HUES48 (cell line): ENCODE results near the gene CLCN4.

ENCODE experiments used
- H3K27ac ChIP-seq: one replicate; pipeline ENCODE4 v1.7.0; 2013; ENCODE audit warnings: low read depth, low read length, inconsistent platforms
- H3K27me3 ChIP-seq: 2 replicates; pipeline ENCODE4 v1.6.1; 2013; ENCODE audit warnings: mild to moderate bottlenecking, low read length; ENCODE audit not compliant: control insufficient read depth, insufficient read depth
- H3K36me3 ChIP-seq: 2 replicates; pipeline ENCODE4 v1.6.1; 2013; ENCODE audit warnings: low read length; ENCODE audit not compliant: control insufficient read depth, insufficient read depth
- H3K4me1 ChIP-seq: 2 replicates; pipeline ENCODE4 v1.6.1; 2013; ENCODE audit warnings: mild to moderate bottlenecking, low read length; ENCODE audit not compliant: control insufficient read depth, insufficient read depth
- H3K4me3 ChIP-seq: 2 replicates; pipeline ENCODE4 v1.5.1; 2013; ENCODE audit warnings: mild to moderate bottlenecking, low read depth, low read length
- H3K9ac ChIP-seq: 2 replicates; pipeline ENCODE4 v1.6.1; 2013; ENCODE audit warnings: mild to moderate bottlenecking, low read depth, low read length, moderate library complexity
- H3K9me3 ChIP-seq: 2 replicates; pipeline ENCODE4 v1.6.1; 2013; ENCODE audit warnings: low read length; ENCODE audit not compliant: control insufficient read depth, insufficient read depth

Gene CLCN4

DNA sequence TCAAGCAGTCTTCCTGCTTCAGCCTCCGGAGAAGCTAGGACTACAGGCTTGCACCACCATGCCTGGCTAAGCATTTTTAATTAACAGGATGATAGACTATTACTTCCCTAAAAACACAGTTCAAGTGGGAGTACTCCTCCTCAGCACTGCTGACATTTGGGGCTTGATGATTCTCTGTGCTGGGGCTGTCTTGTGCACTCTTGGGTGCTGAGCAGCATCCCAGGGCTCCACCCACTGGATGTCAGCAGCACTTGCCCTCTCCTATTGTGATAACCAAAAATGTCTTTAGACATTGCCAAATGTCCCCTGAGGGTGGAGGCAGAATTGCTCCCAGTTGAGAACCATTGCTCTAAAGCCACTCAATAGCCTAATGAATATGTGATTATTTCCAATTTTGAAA lies 60.4 kb downstream of the CLCN4 start:
- no peak overlapping the region for H3K4me3 ChIP-seq
- no peaks in the 10 kb centered on the region; the same call in 1 of the 2 replicates for H3K36me3 ChIP-seq
- no peak overlapping the region for H3K27ac ChIP-seq

DNA sequence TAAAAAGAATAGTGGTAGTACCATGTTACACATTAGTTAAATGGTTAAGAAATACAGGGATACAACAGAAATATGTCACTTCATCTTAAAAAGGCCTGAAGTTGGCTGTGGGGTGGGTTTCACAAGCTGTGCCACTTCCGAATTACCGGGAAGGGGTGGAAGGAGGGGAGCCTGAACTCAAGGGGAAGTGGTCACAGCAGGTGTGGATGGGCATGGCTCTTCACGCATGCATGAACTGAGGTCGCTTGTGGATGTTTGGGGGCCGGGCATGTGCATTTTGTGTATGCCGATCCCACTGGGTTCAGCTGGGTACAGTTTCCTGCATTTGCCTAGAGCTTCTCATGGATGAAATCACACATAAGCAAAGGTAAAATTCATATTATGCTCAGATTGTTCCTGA lies 64.9 kb downstream of the CLCN4 start:
- H3K4me1 ChIP-seq: no peaks in the 10 kb centered on the region
- H3K27ac ChIP-seq: no peak overlapping the region
- no peaks in the 10 kb centered on the region for H3K27me3 ChIP-seq
- no peaks in the 10 kb centered on the region for H3K9me3 ChIP-seq
- H3K9ac ChIP-seq: no peak overlapping the region
- H3K36me3 ChIP-seq: no peaks in the 10 kb centered on the region
- no peak overlapping the region for H3K4me3 ChIP-seq

More for the DNA sequence above, 60.4 kb downstream of the CLCN4 start:
- no peaks in the 10 kb centered on the region for H3K27me3 ChIP-seq
- H3K9me3 ChIP-seq: no peaks in the 10 kb centered on the region
- no peak overlapping the region for H3K9ac ChIP-seq
- no peaks in the 10 kb centered on the region for H3K4me1 ChIP-seq

DNA sequence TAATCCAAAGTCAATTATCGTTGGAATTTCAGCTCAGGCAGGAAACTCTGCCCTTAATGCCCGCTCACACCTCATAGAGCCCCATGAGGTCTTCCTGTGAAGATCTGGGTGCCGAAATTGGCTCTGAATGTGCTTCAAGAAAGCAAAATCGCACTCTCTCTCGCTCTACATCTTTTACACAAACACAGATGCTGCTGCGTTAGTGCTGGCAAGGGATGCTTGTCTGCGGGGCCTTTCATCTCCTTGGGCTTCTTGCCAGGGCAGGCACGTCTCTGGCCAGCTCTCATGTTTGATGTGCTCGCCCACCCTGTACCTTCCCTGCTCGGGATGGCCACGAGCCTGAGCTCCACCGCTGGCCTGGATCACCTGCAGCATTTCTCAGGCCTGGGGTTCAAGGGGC lies 66.5 kb downstream of the CLCN4 start:
- H3K36me3 ChIP-seq: no peaks in the 10 kb centered on the region
- H3K9me3 ChIP-seq: no peaks in the 10 kb centered on the region
- H3K27me3 ChIP-seq: no peaks in the 10 kb centered on the region
- H3K27ac ChIP-seq: no peak overlapping the region
- H3K4me3 ChIP-seq: no peak overlapping the region
- no peaks in the 10 kb centered on the region for H3K4me1 ChIP-seq
- no peak overlapping the region for H3K9ac ChIP-seq

DNA sequence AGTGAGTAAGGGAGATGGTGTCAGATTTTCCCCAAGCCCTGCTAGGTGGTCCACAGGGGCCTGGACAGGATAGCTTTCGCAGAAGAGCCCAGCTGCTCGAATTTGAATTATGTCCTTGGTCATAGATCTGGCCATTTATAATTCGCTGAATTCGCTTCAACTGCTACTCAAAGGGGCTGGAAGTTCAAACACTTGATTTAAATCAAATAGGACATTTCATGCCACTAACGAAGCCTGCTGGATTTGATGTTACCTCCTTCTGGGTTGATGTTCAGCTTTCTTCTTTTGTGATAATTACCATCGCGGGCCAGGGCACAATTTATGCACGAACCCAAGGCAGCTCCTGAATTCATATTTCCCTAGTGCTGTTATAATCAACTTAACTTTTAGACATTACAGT lies 67.0 kb downstream of the CLCN4 start:
- no peak overlapping the region for H3K27ac ChIP-seq
- H3K9me3 ChIP-seq: no peaks in the 10 kb centered on the region

DNA sequence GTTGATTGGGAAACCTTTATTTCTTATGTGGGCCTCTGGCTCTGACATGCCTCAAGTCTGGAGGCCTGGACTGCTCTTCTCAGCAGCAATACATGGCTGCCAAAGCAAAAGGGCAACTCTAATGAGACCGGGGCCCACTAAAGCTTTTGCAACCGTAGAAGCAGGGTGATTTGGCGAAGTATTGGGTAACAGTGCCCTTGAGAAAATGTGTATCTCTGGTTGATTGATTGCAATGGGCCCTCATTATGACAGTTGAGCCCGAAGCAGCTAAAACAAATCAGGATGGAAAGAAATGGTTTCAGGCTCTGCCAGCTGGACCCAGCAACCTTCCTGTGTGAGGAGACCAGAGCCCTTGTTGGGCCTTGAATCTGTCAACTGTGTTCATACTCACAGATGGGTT lies 73.4 kb downstream of the CLCN4 start:
- H3K4me1 ChIP-seq: no peaks in the 10 kb centered on the region
- H3K4me3 ChIP-seq: no peak overlapping the region
- H3K27ac ChIP-seq: no peak overlapping the region
- no peaks in the 10 kb centered on the region for H3K36me3 ChIP-seq
- H3K9me3 ChIP-seq: no peaks in the 10 kb centered on the region
- no peak overlapping the region for H3K9ac ChIP-seq
- H3K27me3 ChIP-seq: no peaks in the 10 kb centered on the region

More for the DNA sequence above, 67.0 kb downstream of the CLCN4 start:
- no peaks in the 10 kb centered on the region for H3K27me3 ChIP-seq
- H3K9ac ChIP-seq: no peak overlapping the region
- H3K4me1 ChIP-seq: no peaks in the 10 kb centered on the region
- H3K36me3 ChIP-seq: no peaks in the 10 kb centered on the region
- no peak overlapping the region for H3K4me3 ChIP-seq

DNA sequence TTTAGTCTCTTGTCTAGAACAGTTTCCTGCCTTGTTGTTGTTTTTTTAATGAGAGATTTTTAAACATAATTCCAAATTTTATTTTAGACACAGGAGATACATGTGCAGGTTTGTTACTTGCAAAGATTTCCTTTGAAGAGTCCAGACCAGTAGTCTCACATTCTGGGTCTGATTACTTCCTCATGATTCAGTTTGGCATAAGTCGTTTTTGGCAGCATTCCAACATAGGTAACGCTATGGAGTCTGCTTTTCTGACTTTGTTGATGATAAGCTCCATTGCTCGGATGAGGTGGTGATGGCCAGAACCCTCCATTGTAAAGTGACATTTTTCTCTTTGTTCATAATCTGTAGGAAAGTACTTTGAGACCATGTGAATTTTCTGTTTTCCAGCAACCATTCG lies 74.7 kb downstream of the CLCN4 start:
- no peak overlapping the region for H3K9ac ChIP-seq
- no peak overlapping the region for H3K4me3 ChIP-seq
- no peaks in the 10 kb centered on the region for H3K27me3 ChIP-seq
- H3K9me3 ChIP-seq: no peaks in the 10 kb centered on the region
- H3K36me3 ChIP-seq: no peaks in the 10 kb centered on the region
- H3K4me1 ChIP-seq: no peaks in the 10 kb centered on the region
- no peak overlapping the region for H3K27ac ChIP-seq

DNA sequence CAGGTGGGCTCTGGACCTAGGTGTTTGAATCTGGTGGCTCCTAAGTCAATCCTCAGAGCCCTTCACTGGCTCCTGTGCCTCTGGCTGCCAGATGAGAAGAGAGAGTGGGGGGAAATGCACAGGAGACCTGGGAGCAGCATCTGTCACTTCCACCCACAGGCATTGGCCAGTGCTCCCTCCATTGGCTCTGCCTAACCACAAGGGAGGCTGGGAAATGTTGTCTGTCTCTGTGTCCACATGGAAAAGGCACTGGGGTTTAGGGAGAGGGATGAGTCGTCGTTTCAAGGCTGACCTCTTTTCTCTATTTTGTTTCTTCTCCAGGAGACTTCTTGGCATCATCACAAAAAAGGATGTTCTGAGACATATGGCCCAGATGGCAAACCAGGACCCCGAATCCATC lies 76.4 kb downstream of the CLCN4 start:
- H3K27ac ChIP-seq: no peak overlapping the region
- no peak overlapping the region for H3K9ac ChIP-seq
- H3K4me1 ChIP-seq: no peaks in the 10 kb centered on the region

DNA sequence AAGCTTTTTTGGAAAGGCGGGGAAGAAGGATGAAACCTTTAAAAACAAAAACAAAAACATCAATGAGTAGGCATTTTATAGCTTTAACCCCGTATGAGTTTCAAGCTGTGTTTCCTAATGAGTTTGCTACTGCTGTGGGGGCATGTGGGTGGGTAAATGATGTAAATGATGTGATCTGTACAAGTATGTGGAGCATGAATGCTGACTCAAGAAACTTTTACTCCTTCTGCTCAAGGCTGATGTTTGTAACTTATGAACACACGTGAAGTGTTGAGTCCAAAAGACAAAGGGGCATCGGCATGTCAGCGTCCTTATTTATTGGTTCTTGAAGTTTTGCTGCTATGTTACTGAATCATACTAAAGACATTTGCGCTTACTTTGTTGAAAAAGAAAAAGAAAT lies 76.9 kb downstream of the CLCN4 start:
- H3K9me3 ChIP-seq: no peaks in the 10 kb centered on the region

More for the DNA sequence above, 76.4 kb downstream of the CLCN4 start:
- Histone ChIP-seq H3K4me3 (no peak overlapping the region), H3K9me3 (no peaks in the 10 kb centered on the region), H3K36me3 (no peaks in the 10 kb centered on the region), H3K27me3 (no peaks in the 10 kb centered on the region)

DNA sequence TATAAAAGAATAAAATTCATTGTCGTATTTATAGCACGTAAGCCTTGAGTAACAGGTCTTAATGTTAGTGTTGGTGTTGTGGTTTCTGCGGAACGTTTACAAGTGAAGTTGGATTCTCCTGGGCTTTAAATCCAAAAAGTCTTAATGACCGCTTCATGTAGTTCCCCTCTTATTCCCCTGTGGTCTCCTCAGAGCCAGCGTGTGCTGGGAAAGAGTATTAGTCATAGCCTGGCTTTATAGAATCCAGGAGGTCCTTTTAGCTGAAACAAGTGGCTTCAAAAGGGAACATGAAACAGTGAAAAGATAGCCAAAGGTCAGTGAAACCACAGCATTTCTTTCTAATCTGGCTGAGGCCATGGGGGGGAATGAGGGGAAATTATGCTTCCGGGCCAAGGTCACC lies 79.1 kb downstream of the CLCN4 start:
- Histone ChIP-seq H3K27me3 (no peaks in the 10 kb centered on the region), H3K4me3 (no peak overlapping the region), H3K4me1 (no peaks in the 10 kb centered on the region), H3K9ac (no peak overlapping the region), H3K36me3 (no peaks in the 10 kb centered on the region), H3K27ac (no peak overlapping the region), H3K9me3 (no peaks in the 10 kb centered on the region)

More for the DNA sequence above, 76.9 kb downstream of the CLCN4 start:
- Histone ChIP-seq H3K4me1 (no peaks in the 10 kb centered on the region), H3K36me3 (no peaks in the 10 kb centered on the region), H3K27ac (no peak overlapping the region), H3K9ac (no peak overlapping the region), H3K4me3 (no peak overlapping the region), H3K27me3 (no peaks in the 10 kb centered on the region)

DNA sequence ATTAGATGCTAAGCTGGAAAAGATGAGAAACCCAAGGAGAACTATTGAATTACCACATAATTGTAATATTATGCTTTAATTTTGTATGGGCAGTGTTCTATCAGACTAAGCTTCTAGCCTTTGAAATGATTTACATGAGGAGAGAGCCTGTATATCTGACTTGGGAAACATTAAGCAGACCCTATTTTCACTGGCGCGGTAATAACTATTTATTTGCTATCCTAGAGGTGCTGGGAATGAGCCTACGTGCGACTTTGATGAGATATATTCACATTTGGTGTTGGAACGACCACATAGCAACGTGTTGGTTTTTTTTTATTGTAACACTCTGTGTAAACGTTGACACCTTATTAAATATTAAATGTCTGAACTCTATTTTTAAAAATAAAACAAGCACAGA lies 80.5 kb downstream of the CLCN4 start:
- H3K4me3 ChIP-seq: no peak overlapping the region
- no peaks in the 10 kb centered on the region for H3K4me1 ChIP-seq
- no peaks in the 10 kb centered on the region for H3K9me3 ChIP-seq
- no peaks in the 10 kb centered on the region for H3K27me3 ChIP-seq
- no peak overlapping the region for H3K9ac ChIP-seq
- no peak overlapping the region for H3K27ac ChIP-seq
- no peaks in the 10 kb centered on the region for H3K36me3 ChIP-seq

DNA sequence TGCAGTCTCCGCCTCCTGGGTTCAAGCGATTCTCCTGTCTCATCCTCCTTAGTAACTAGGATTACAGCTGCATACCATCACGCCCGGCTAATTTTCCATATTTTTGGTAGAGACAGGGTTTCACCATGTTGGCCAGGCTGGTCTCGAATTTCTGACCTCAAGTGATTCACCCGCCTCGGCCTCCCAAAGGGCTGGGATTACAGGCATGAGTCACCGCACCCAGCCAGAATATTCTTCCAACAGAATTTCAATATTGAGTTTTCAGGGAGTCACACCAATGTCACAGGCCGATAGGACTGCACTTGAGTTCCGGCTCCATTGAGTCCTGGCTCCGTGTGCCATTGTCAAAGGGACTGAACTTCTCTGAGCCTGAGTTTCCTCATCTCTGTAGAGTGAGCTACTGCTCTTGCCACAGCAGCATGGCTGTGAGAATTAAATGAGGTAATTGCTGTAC lies 82.9 kb downstream of the CLCN4 start:
- Histone ChIP-seq H3K9ac (no peak overlapping the region), H3K4me1 (no peaks in the 10 kb centered on the region), H3K27ac (no peak overlapping the region), H3K9me3 (no peaks in the 10 kb centered on the region), H3K27me3 (no peaks in the 10 kb centered on the region), H3K4me3 (no peak overlapping the region), H3K36me3 (no peaks in the 10 kb centered on the region)

DNA sequence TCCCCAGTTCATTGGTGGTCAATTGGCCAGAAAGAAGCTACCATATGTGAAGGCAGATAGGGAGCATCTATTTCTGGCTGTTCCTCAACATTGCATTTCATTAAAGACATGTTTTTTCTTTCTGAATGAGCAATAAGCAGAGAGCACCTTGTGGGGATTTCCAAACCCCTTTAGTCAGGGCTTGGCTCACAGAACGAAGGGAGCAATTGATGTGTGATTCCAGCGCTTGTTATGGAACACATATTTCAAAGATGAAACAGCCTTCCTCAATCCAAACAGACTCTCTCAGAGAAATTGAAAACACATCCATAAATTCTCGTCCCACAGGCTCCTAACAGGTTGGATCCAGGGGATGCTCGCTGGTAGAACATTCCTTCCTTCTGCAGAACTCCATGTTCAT lies 84.1 kb downstream of the CLCN4 start:
- Histone ChIP-seq H3K27ac (no peak overlapping the region), H3K4me3 (no peak overlapping the region), H3K27me3 (no peaks in the 10 kb centered on the region), H3K4me1 (no peaks in the 10 kb centered on the region), H3K36me3 (no peaks in the 10 kb centered on the region), H3K9me3 (no peaks in the 10 kb centered on the region), H3K9ac (no peak overlapping the region)
